ENCODE results near the gene BTG1. TPM values are rescaled to one million over a fixed set of nuclear protein-coding genes. Genes with fewer than 3 reads are reported as not detected.

Gene BTG1
- total RNA-seq, 1 experiment from 2014 or later, result 72.4 TPM

DNA sequence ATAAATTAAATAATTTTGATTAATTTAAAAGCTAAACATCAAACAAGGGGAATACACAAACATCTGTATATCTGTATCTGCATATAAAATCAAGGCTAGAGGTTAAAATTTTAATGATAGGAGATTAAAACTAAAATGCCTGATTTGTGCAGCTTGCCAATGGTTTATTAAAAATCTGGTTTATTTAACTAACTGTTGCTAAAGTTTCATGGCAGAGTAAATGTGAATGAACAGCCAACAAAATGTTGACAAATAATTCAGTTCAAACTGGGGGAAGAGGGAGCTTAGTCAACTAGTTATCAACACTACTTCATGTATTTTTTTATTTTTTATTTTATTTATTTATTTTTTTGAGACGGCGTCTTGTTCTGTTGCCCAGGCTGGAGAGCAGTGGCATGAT lies 43.0 kb downstream of the BTG1 start:
- POLR2A ChIA-PET (ENCODE audit: unreplicated experiment), result no interaction called here
- Histone ChIP-seq H3K4me3 (no peak overlapping the region), H3K4me2 (no peak overlapping the region), H3K27me3 (ENCODE audit: insufficient read depth, low read depth) (no peaks in the 10 kb centered on the region), H3K4me1 (replicated peaks; ENCODE audit: insufficient read depth) (no peaks in the 10 kb centered on the region), H3K9me2 (ENCODE audit: insufficient read depth) (no peaks in the 10 kb centered on the region), H3K36me3 (ENCODE audit: low read depth) (no peaks in the 10 kb centered on the region), H3K9me3 (ENCODE audit: insufficient read depth, low read depth) (no peaks in the 10 kb centered on the region), H2AFZ (no peak overlapping the region), H3K27ac (no peak overlapping the region), H4K20me1 (ENCODE audit: insufficient read depth) (no peaks in the 10 kb centered on the region), H3K79me2 (ENCODE audit: low read depth) (no peaks in the 10 kb centered on the region), H3F3A (ENCODE audit: insufficient read depth, low read depth) (no peaks in the 10 kb centered on the region)
- intact Hi-C loops (cut with micrococcal nuclease; ENCODE audit: unreplicated experiment), result no loop called here
- DNase-seq, result no peak
- CTCF ChIA-PET, result no interaction called here
- no TSS peak for BruUV-seq (replicated peaks)
- TF ChIP-seq, protein P1, sequence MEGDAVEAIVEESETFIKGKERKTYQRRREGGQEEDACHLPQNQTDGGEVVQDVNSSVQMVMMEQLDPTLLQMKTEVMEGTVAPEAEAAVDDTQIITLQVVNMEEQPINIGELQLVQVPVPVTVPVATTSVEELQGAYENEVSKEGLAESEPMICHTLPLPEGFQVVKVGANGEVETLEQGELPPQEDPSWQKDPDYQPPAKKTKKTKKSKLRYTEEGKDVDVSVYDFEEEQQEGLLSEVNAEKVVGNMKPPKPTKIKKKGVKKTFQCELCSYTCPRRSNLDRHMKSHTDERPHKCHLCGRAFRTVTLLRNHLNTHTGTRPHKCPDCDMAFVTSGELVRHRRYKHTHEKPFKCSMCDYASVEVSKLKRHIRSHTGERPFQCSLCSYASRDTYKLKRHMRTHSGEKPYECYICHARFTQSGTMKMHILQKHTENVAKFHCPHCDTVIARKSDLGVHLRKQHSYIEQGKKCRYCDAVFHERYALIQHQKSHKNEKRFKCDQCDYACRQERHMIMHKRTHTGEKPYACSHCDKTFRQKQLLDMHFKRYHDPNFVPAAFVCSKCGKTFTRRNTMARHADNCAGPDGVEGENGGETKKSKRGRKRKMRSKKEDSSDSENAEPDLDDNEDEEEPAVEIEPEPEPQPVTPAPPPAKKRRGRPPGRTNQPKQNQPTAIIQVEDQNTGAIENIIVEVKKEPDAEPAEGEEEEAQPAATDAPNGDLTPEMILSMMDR (conservative IDR thresholded peaks at IDR 0.05), result no peak
- TF ChIP-seq EZH2 (IDR thresholded peaks at IDR 0.05; ENCODE audit: low read depth), result no peak

DNA sequence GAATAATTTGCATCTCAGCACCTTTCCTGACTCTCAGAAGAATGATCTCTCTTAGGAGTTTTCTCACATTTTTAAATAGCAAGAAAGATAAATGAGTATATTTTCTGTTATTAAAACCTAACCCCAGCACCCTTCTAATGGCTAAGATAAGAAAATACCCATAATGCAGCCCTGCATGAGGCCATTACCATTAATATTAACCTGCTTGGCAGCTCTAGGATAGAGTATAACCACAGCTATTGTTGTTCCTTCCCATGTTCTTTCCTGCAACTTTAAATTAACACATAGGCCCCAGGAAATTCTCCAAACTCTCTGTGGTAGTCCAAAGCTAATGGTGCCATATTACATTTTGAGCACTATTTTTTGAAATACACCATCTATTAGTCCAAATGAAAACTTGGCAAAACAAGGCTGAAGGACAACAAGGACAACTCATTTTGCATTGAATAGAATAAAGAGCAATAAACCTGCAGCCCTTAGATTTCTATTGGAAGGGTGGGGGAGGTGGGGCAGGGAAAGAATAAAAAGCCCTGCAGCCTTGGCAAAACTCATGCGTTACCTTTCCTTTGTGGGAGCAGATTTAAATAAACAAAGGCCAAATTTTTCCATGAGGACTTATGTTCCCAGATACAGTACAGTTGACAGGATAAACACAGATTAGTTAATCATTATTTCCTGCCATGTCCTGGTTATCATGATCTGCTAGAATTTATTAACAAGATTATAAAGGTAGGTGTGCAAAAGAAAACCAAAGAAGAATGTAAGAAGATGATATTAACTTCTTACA lies 46.9 kb downstream of the BTG1 start:
- no peak overlapping the region for H3K4me3 ChIP-seq
- no peaks in the 10 kb centered on the region for H3K27me3 ChIP-seq (ENCODE audit: insufficient read depth, low read depth)
- no peak overlapping the region for H2AFZ ChIP-seq
- H4K20me1 ChIP-seq (ENCODE audit: insufficient read depth), result no peaks in the 10 kb centered on the region
- ChIA-PET CTCF (no interaction called here), POLR2A (ENCODE audit: unreplicated experiment) (no interaction called here)
- H3K4me2 ChIP-seq, result no peak overlapping the region
- no peaks in the 10 kb centered on the region for H3K79me2 ChIP-seq (ENCODE audit: low read depth)
- DNase-seq, result no peak
- H3F3A ChIP-seq (ENCODE audit: insufficient read depth, low read depth), result no peaks in the 10 kb centered on the region
- BruUV-seq (replicated peaks), result no TSS peak
- intact Hi-C loops (cut with micrococcal nuclease; ENCODE audit: unreplicated experiment), result no loop called here
- H3K36me3 ChIP-seq (ENCODE audit: low read depth), result no peaks in the 10 kb centered on the region
- no peaks in the 10 kb centered on the region for H3K4me1 ChIP-seq (replicated peaks; ENCODE audit: insufficient read depth)
- H3K9me2 ChIP-seq (ENCODE audit: insufficient read depth), result no peaks in the 10 kb centered on the region; the same call in 1 of the 2 replicates
- no peak for TF ChIP-seq EZH2 (IDR thresholded peaks at IDR 0.05; ENCODE audit: low read depth)
- TF ChIP-seq, protein P1 (conservative IDR thresholded peaks at IDR 0.05), result no peak
- H3K9me3 ChIP-seq (ENCODE audit: insufficient read depth, low read depth), result no peaks in the 10 kb centered on the region
- H3K27ac ChIP-seq, result no peak overlapping the region

DNA sequence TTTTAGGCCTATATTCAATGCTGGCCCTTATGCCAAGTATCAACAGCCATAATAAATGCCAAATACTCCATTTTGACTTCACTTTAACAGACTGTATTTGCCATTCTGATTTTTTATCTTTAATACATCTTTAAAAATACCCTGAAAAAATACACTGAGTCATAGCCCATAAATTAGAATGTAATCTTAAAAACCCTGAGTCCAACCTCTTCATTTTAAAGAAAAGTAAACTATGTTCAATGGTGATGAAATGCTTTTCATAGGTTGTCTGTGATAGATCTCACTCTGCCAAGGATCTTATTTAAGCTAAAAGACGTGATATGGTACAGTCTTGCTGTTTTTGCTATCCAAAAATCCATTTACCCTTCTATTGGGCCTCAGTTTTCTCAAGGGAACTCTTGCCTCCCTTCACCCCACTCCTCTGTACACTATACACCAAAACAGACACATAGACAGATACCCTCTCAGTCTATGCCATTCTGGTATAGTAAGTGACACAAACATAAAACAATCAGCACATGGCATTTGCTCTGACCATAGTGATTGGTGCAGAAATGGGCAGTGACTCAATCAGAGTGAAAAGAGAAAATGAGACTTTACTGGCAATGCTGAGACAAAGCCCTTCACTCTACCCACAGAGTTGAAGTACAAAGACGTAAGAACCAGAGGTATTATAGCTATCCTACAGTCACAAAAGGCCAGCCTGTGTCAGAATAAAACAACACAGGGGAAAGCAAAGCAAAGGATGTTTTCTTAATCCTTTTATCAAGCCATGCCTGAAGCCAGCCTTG lies 49.1 kb downstream of the BTG1 start:
- Histone ChIP-seq H3K36me3 (ENCODE audit: low read depth) (no peaks in the 10 kb centered on the region), H3K79me2 (ENCODE audit: low read depth) (no peaks in the 10 kb centered on the region), H3K4me1 (replicated peaks; ENCODE audit: insufficient read depth) (no peaks in the 10 kb centered on the region), H3K27ac (no peak overlapping the region), H4K20me1 (ENCODE audit: insufficient read depth) (no peaks in the 10 kb centered on the region), H3K9me3 (ENCODE audit: insufficient read depth, low read depth) (0 out of 2 replicates have a peak, but pooled peaks cover 2% of the 10 kb centered on the region), H3K27me3 (ENCODE audit: insufficient read depth, low read depth) (no peaks in the 10 kb centered on the region), H3K4me2 (no peak overlapping the region), H2AFZ (no peak overlapping the region), H3K9me2 (ENCODE audit: insufficient read depth) (no peaks in the 10 kb centered on the region; the same call in 1 of the 2 replicates), H3K4me3 (no peak overlapping the region), H3F3A (ENCODE audit: insufficient read depth, low read depth) (no peaks in the 10 kb centered on the region)
- no peak for DNase-seq
- no TSS peak for BruUV-seq (replicated peaks)
- ChIA-PET POLR2A (ENCODE audit: unreplicated experiment) (interaction anchor here (0.7 kb wide), 1 partner anchor 8 kb away, joined by 10 read pairs; no protein-coding TSS in a partner anchor), CTCF (no interaction called here)
- TF ChIP-seq EZH2 (IDR thresholded peaks at IDR 0.05; ENCODE audit: low read depth), result no peak
- TF ChIP-seq, protein P1 (conservative IDR thresholded peaks at IDR 0.05), result no peak
- intact Hi-C loops (cut with micrococcal nuclease; ENCODE audit: unreplicated experiment), result no loop called here

Measured in PC-9 (cell line).